PC-3 (cell line): ENCODE data around the gene SAMD14.

Source experiments
- CTCF ChIP-seq: fragments of 300-600 bp; sonication (generic); conservative IDR thresholded peaks from 2 replicates; pipeline ENCODE4 v1.5.1; 2017; ENCODE audit warnings: antibody characterized with exemption, low read depth, mild to moderate bottlenecking, low read length
- EZH2 ChIP-seq: fragments of 300-600 bp; sonication (generic); IDR thresholded peaks from one replicate; pipeline ENCODE4 v1.6.1; 2017; ENCODE audit warnings: antibody characterized with exemption, mild to moderate bottlenecking, low read length; ENCODE audit not compliant: unreplicated experiment
- EZH2phosphoT487 ChIP-seq: fragments of 300-600 bp; sonication (generic); IDR thresholded peaks from 2 replicates; pipeline ENCODE4 v1.6.1; 2018; ENCODE audit warnings: mild to moderate bottlenecking, antibody characterized with exemption, low read length, borderline replicate concordance

- TF ChIP-seq CTCF = no peak
- TF ChIP-seq EZH2phosphoT487 = no peak
- TF ChIP-seq EZH2 = no peak
These were observed 13.7 kb upstream of the SAMD14 start for GRCh38 chr17:50143461-50144176.
